HG03460 (cell line): ENCODE data around the gene UCK2.
"Not testable (repeated sequence)": the region's sequence is repeated elsewhere in the genome, so short reads cannot be mapped to it uniquely, and the experiment has no call there.

Experiments used
- ATAC-seq: cut with Tn5 transposase; IDR thresholded peaks from one replicate; pipeline ENCODE4 v1.9.1; 2021; ENCODE audit not compliant: unreplicated experiment

The UCK2 gene

GRCh38 chr1:165827268-165828102, at the start of gene UCK2:
TSS of gene UCK2 (plus strand) at chr1:165827614. CDS start at chr1:165827834, 220 bp downstream.
- peak; percentile 61 for ATAC-seq

- ATAC-seq, result not testable (repeated sequence)
These were observed 49.2 kb upstream of the UCK2 start for GRCh38 chr1:165778197-165778596.

DNA sequence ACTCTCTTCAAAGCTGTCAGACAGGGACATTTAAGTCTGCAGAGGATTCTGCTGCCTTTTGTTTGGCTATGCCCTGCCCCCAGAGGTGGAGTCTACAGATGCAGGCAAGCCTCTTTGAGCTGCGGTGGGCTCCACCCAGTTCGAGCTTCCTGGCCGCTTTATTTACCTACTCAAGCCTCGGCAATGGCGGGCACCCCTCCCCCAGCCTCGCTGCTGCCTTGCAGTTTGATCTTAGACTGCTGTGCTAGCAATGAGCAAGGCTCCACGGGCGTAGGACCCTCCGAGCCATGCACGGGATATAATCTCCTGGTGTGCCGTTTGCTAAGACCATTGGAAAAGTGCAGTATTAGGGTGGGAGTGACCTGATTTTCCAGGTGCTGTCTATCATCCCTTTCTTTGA, 43.9 kb upstream of the UCK2 start:
- ATAC-seq, result not testable (repeated sequence)

GRCh38 chr1:165787741-165788140, 39.7 kb upstream of the UCK2 start:
- no peak for ATAC-seq

DNA sequence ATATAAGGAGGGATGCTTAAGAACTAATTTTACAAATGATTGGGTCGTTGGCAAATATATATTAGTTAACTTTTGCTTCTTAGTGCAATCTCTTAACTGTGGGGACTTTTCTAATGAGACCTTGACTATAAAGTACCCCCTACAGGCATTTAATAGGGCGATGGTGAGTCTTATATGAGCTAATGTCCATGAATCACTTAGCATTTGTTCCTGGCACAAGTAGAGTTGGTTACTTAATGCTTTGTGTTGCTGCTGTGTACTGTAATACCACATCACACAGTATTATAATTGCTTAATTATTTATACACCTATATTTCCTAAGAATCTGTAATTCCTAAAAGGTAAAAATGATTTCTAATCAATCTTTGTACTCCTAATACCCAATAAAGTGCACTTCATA, 33.5 kb upstream of the UCK2 start:
- no peak for ATAC-seq

DNA sequence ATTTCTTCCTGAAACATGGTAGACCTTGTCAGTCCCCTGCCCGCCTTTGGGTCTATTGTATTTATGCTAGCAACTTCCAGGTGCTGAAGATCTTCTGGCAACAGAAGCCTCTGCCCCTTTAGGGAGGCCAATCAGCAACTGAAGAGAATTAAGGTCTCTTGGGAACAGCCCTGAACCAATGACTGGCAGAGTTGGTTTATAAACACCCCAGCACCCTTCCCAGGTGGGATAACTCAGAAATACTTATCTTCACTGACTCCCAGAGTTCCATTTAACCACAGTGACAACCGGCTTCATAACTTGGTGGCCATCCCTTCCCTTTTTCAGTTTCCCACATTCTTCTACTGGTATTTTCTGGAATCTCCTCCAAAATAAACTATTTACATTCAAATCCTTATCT, 31.5 kb upstream of the UCK2 start:
- ATAC-seq, result no peak

DNA sequence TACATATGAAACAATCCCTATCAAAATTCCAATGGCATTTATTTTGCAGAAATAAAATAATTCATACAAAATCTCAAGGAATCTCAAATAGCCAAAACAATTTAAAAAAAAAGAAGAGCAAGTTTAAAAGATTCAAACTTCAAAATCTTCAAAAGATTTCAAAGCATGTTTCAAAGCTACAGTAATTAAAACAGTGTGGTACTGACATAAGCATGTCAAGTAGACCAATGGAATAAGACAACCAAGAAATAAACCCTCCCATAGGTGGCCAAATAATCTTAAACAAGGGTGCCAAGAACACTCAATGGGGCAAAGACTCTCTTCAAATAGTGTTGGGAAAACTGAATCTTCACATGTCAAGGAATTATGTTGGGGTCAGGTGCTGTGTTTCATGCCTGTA, 28.0 kb upstream of the UCK2 start:
- ATAC-seq, result no peak

DNA sequence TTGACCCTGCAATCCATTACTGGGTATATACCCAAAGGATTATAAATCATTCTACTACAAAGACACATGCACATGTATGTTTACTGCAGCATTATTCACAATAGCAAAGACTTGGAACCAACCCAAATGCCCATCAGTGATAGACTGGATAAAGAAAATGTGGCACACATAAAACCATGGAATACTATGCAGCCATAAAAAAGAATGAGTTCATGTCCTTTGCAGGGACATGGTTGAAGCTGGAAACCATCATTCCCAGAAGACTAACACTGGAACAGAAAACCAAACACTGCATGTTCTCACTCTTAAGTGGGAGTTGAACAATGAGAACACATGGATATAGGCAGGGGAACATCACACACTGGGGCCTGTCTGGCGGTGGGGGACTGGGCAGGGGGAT, 22.9 kb upstream of the UCK2 start:
- ATAC-seq, result not testable (repeated sequence)

- no peak for ATAC-seq
These were observed 19.8 kb upstream of the UCK2 start for GRCh38 chr1:165807613-165808012.

- ATAC-seq, result no peak
These were observed 11.7 kb upstream of the UCK2 start for GRCh38 chr1:165815725-165816124.

- ATAC-seq, result no peak
These were observed 11.3 kb upstream of the UCK2 start for GRCh38 chr1:165816157-165816556.

DNA sequence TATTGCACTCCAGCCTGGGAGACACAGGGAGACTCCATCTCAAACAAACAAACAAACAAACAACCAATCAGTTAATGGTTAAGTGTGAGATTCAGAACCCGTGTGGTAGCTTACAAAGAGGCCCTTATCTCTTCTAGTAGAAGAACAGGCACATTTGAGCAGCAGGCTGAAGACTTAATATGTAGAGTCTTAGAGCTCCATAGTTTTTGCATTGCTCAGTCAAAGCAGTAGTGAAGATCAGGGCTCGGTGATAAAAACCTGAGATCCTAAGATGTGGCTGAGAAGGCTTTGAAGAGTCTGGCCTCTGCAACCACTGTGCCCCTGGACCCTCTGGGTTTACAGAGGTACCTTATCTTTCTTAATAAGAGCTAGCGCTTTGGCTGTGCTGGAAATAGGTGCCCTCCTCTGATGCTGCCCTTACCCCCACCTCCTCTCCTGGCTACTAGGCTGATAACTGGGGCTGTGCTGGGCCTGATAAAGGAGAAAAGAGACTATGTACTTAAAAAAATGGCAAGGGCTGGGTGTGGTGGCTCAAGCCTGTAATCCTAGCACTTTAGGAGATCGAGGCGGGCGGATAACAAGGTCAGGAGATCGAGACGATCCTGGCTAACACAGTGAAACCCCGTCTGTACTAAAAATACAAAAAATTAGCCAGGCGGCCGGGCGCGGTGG, 10.5 kb upstream of the UCK2 start:
- ATAC-seq, result no peak

DNA sequence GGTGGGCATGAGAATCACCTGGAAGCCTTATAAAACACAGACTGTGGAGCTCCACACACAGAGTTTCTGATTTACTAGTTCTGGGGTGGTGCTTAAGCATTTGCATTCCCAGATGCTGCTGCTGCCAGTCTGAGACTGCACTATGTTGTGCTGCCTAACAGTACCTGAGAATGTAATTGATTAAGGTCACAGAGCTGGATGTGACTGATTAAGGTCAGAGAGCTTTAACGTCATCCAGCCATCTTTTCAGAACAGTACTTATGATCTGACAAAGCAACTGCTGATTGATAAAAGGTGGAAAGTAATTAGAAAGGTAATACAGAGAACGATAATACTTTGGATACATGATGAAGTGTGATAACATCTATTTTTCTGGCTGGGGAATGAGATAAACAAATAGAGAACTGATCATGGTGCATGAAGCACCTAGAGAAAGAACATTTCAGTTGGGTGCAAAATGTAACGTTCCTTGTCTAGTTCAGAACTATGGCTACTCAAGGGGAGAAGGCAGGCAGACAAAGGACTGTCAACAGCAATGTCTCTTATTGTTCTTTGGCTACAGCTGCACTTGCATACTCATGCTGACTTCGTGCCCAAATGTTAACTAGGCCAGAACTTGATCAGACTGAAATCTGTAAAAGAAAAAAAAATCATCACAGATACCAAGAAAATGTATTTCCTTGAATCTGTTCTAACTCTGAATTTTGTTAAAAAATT, 3.7 kb upstream of the UCK2 start:
- no peak for ATAC-seq

- ATAC-seq, result no peak
These were observed 3.2 kb upstream of the UCK2 start for GRCh38 chr1:165824269-165824643.

- ATAC-seq, result no peak
These were observed 698 bp upstream of the UCK2 start for GRCh38 chr1:165826565-165827267.

GRCh38 chr1:165828103-165828668, 772 bp downstream of the UCK2 start:
- ATAC-seq, result peak; percentile 42

- no peak for ATAC-seq
These were observed 1.4 kb downstream of the UCK2 start for GRCh38 chr1:165828669-165829329.

DNA sequence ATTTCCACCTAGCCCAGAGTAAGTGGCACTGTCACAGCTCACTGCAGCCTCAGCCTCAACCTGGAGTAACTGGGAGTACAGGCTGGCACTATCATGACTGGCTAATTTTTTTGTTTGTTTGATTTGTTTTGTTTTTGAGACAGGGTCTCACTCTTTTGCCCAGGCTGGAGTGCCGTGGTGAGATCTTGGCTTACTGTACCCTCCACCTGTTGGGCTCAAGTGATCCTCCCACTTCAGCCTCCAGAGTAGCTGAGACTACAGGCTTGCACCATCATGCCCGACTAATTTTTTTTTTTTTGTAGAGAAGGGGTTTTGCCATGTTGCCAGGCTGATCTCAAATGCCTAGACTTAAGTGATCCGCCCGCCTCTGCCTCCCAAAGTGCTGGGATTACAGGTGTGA, 2.5 kb downstream of the UCK2 start:
- ATAC-seq, result no peak

- ATAC-seq, result no peak
These were observed 3.7 kb downstream of the UCK2 start for GRCh38 chr1:165831146-165831545.

DNA sequence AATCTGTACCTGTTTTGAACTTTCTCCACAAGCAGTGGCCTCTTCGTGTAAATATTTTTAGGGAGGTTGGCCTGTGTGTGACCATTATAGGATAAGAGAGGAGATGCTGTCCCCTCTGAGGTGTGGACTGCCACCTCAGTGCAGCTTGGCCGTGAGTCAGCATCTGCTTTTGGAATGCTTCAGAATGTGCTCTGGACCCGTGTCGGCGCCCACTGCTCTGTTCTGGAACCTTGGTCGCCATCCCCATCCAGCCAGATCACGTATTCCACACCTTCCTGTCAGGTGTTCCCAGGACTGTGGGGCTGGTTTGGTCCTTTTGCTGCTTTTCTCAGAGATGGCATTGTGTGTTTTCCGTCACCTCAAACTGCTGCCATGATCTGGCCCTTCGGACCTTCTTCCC, 5.5 kb downstream of the UCK2 start:
- ATAC-seq, result no peak
